ENCODE results near the gene ST6GALNAC5. TPM values are rescaled to one million over a fixed set of nuclear protein-coding genes. Genes with fewer than 3 reads are reported as not detected.
A peak's percentile ranks its signal among the peaks of the same experiment; 100 is the strongest.

ST6GALNAC5 gene
- total RNA-seq, 1 donor from 2014 or later: 0.87 TPM

DNA sequence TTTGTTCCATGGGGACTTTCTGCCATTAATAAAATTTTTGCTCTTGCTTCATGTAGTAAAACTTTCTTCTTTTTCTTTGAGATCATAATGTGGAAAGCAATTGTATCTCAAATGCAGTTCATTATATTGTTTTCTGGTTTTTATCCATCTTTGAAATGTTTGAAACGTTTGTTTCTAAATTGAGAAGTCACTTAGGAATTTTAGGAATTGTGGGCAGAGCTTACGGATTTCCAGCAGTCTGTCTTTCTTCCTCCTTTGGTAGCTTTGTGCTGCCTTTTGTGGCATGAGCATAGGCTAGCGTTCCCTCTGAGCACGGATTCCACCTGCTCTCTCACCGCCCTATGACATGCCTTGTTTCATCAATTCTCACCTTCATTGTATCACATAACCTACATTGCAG is 2.9 kb upstream of the ST6GALNAC5 start:
- TF ChIP-seq, protein P1, sequence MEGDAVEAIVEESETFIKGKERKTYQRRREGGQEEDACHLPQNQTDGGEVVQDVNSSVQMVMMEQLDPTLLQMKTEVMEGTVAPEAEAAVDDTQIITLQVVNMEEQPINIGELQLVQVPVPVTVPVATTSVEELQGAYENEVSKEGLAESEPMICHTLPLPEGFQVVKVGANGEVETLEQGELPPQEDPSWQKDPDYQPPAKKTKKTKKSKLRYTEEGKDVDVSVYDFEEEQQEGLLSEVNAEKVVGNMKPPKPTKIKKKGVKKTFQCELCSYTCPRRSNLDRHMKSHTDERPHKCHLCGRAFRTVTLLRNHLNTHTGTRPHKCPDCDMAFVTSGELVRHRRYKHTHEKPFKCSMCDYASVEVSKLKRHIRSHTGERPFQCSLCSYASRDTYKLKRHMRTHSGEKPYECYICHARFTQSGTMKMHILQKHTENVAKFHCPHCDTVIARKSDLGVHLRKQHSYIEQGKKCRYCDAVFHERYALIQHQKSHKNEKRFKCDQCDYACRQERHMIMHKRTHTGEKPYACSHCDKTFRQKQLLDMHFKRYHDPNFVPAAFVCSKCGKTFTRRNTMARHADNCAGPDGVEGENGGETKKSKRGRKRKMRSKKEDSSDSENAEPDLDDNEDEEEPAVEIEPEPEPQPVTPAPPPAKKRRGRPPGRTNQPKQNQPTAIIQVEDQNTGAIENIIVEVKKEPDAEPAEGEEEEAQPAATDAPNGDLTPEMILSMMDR (IDR thresholded peaks at IDR 0.05; ENCODE audit: unreplicated experiment): no peak
- no peaks in the 10 kb centered on the region for H3K9me3 Mint-ChIP-seq (ENCODE audit: unreplicated experiment)
- H3K36me3 Mint-ChIP-seq (ENCODE audit: low read depth, unreplicated experiment): no peaks in the 10 kb centered on the region
- H3K27ac Mint-ChIP-seq (ENCODE audit: unreplicated experiment): no peak overlapping the region
- peaks cover 3% of the 10 kb centered on the region for H3K27me3 Mint-ChIP-seq (ENCODE audit: unreplicated experiment)
- H3K4me3 Mint-ChIP-seq (ENCODE audit: unreplicated experiment): no peak overlapping the region
- no peak for DNase-seq (ENCODE audit: low spot score)
- no peaks in the 10 kb centered on the region for H3K4me1 Mint-ChIP-seq (ENCODE audit: unreplicated experiment)

GRCh38 chr1:76865696-76866286 is 1.5 kb upstream of the ST6GALNAC5 start:
- no peak overlapping the region for H3K4me3 Mint-ChIP-seq (ENCODE audit: unreplicated experiment)
- peaks cover 3% of the 10 kb centered on the region for H3K27me3 Mint-ChIP-seq (ENCODE audit: unreplicated experiment)
- TF ChIP-seq, protein P1 (IDR thresholded peaks at IDR 0.05; ENCODE audit: unreplicated experiment): no peak
- no peaks in the 10 kb centered on the region for H3K4me1 Mint-ChIP-seq (ENCODE audit: unreplicated experiment)
- DNase-seq (ENCODE audit: low spot score): no peak
- H3K27ac Mint-ChIP-seq (ENCODE audit: unreplicated experiment): no peak overlapping the region
- no peaks in the 10 kb centered on the region for H3K36me3 Mint-ChIP-seq (ENCODE audit: low read depth, unreplicated experiment)
- no peaks in the 10 kb centered on the region for H3K9me3 Mint-ChIP-seq (ENCODE audit: unreplicated experiment)

DNA sequence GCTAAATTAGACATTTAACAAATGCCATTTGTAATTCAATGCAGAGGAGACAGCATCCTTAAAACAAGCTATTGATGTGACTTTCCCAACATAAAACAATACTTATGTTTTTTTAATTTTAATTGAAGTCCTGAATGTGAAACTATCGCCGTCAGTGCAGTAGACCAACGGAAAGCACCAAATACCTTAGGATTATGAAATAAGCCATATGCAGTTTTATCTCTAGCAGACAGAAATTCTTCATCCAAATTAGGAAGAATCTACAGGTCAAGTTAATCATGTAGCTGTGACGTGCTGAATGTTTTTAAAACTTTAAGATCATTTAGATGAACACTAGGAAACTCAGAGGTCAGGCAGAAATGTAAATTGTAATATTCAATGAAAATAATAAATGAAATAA is 714 bp upstream of the ST6GALNAC5 start:
- Mint-ChIP-seq H3K4me3 (ENCODE audit: unreplicated experiment) (no peak overlapping the region), H3K27me3 (ENCODE audit: unreplicated experiment) (peaks cover 4% of the 10 kb centered on the region), H3K4me1 (ENCODE audit: unreplicated experiment) (no peaks in the 10 kb centered on the region), H3K27ac (ENCODE audit: unreplicated experiment) (no peak overlapping the region), H3K9me3 (ENCODE audit: unreplicated experiment) (no peaks in the 10 kb centered on the region), H3K36me3 (ENCODE audit: low read depth, unreplicated experiment) (no peaks in the 10 kb centered on the region)
- TF ChIP-seq, protein P1 (IDR thresholded peaks at IDR 0.05; ENCODE audit: unreplicated experiment): no peak
- DNase-seq (ENCODE audit: low spot score): no peak

- peak overlapping the region; percentile 91 for H3K4me3 Mint-ChIP-seq (ENCODE audit: unreplicated experiment)
- H3K36me3 Mint-ChIP-seq (ENCODE audit: low read depth, unreplicated experiment): no peaks in the 10 kb centered on the region
- peaks cover 3% of the 10 kb centered on the region for H3K27me3 Mint-ChIP-seq (ENCODE audit: unreplicated experiment)
- no peaks in the 10 kb centered on the region for H3K9me3 Mint-ChIP-seq (ENCODE audit: unreplicated experiment)
- TF ChIP-seq, protein P1 (IDR thresholded peaks at IDR 0.05; ENCODE audit: unreplicated experiment): no peak
- DNase-seq (ENCODE audit: low spot score): peak; percentile 47
- H3K4me1 Mint-ChIP-seq (ENCODE audit: unreplicated experiment): no peaks in the 10 kb centered on the region
- H3K27ac Mint-ChIP-seq (ENCODE audit: unreplicated experiment): no peak overlapping the region
These were observed 1.0 kb downstream of the ST6GALNAC5 start for GRCh38 chr1:76868154-76868882.

GRCh38 chr1:76868916-76869315 is 1.6 kb downstream of the ST6GALNAC5 start:
- H3K36me3 Mint-ChIP-seq (ENCODE audit: low read depth, unreplicated experiment): no peaks in the 10 kb centered on the region
- TF ChIP-seq, protein P1 (IDR thresholded peaks at IDR 0.05; ENCODE audit: unreplicated experiment): no peak
- no peaks in the 10 kb centered on the region for H3K4me1 Mint-ChIP-seq (ENCODE audit: unreplicated experiment)
- H3K9me3 Mint-ChIP-seq (ENCODE audit: unreplicated experiment): no peaks in the 10 kb centered on the region
- H3K27me3 Mint-ChIP-seq (ENCODE audit: unreplicated experiment): peaks cover 2% of the 10 kb centered on the region
- peak; percentile 36 for DNase-seq (ENCODE audit: low spot score)
- peak overlapping the region; percentile 85 for H3K4me3 Mint-ChIP-seq (ENCODE audit: unreplicated experiment)
- H3K27ac Mint-ChIP-seq (ENCODE audit: unreplicated experiment): no peak overlapping the region

All from endothelial cell (in vitro differentiated cells).